ENCODE results near the gene PRSS38. TPM values are rescaled to one million over a fixed set of nuclear protein-coding genes. Genes with fewer than 3 reads are reported as not detected.

Gene PRSS38
- total RNA-seq, 1 experiment from 2014 or later = not detected

GRCh38 chr1:227886993-227887696, 71.7 kb downstream of the PRSS38 start:
- no peak for TF ChIP-seq CTCF (IDR thresholded peaks at IDR 0.05; ENCODE audit: unreplicated experiment)
- peaks cover 7% of the 10 kb centered on the region for H3K4me1 Mint-ChIP-seq (ENCODE audit: insufficient read depth, unreplicated experiment)
- intact Hi-C loops (cut with micrococcal nuclease) = loop anchor here (5.0 kb wide), 1 partner anchor 80 kb away; no protein-coding TSS in a partner anchor
- ChIA-PET CTCF (interaction anchor here (2.0 kb wide), 1 partner anchor 81 kb away, joined by 9 read pairs; no protein-coding TSS in a partner anchor), POLR2A (interaction anchor here (0.7 to 1.9 kb wide), 2 partner anchors 12 to 99 kb away, joined by 3 to 5 read pairs; no protein-coding TSS in a partner anchor)
- H3K4me3 Mint-ChIP-seq (ENCODE audit: unreplicated experiment) = no peak overlapping the region
- H3K36me3 Mint-ChIP-seq (ENCODE audit: insufficient read depth, unreplicated experiment) = no peaks in the 10 kb centered on the region
- no TSS peak for BruUV-seq (replicated peaks)
- no peaks in the 10 kb centered on the region for H3K27me3 Mint-ChIP-seq (ENCODE audit: insufficient read depth, unreplicated experiment)
- DNase-seq (ENCODE audit: unreplicated experiment) = no peak
- no peaks in the 10 kb centered on the region for H3K9me3 Mint-ChIP-seq (ENCODE audit: unreplicated experiment)
- no peak overlapping the region for H3K27ac Mint-ChIP-seq (ENCODE audit: low read depth, unreplicated experiment)

- intact Hi-C loops (cut with micrococcal nuclease) = loop anchor here (5.0 kb wide), 1 partner anchor 81 kb away; no protein-coding TSS in a partner anchor
- H3K27ac Mint-ChIP-seq (ENCODE audit: low read depth, unreplicated experiment) = no peak overlapping the region
- H3K27me3 Mint-ChIP-seq (ENCODE audit: insufficient read depth, unreplicated experiment) = no peaks in the 10 kb centered on the region
- H3K36me3 Mint-ChIP-seq (ENCODE audit: insufficient read depth, unreplicated experiment) = no peaks in the 10 kb centered on the region
- H3K4me3 Mint-ChIP-seq (ENCODE audit: unreplicated experiment) = no peak overlapping the region
- TF ChIP-seq CTCF (IDR thresholded peaks at IDR 0.05; ENCODE audit: unreplicated experiment) = no peak
- no TSS peak for BruUV-seq (replicated peaks)
- no peaks in the 10 kb centered on the region for H3K9me3 Mint-ChIP-seq (ENCODE audit: unreplicated experiment)
- ChIA-PET POLR2A (no interaction called here), CTCF (no interaction called here)
- no peak for DNase-seq (ENCODE audit: unreplicated experiment)
- peaks cover 13% of the 10 kb centered on the region for H3K4me1 Mint-ChIP-seq (ENCODE audit: insufficient read depth, unreplicated experiment)
Measured at GRCh38 chr1:227887697-227888403, 72.4 kb downstream of the PRSS38 start.

GRCh38 chr1:227888404-227889046, 73.0 kb downstream of the PRSS38 start:
- Mint-ChIP-seq H3K4me3 (ENCODE audit: unreplicated experiment) (no peak overlapping the region), H3K27me3 (ENCODE audit: insufficient read depth, unreplicated experiment) (no peaks in the 10 kb centered on the region), H3K36me3 (ENCODE audit: insufficient read depth, unreplicated experiment) (no peaks in the 10 kb centered on the region), H3K4me1 (ENCODE audit: insufficient read depth, unreplicated experiment) (peaks cover 14% of the 10 kb centered on the region), H3K27ac (ENCODE audit: low read depth, unreplicated experiment) (no peak overlapping the region), H3K9me3 (ENCODE audit: unreplicated experiment) (no peaks in the 10 kb centered on the region)
- CTCF ChIA-PET = no interaction called here
- no TSS peak for BruUV-seq (replicated peaks)
- POLR2A ChIA-PET = no interaction called here
- no peak for DNase-seq (ENCODE audit: unreplicated experiment)
- TF ChIP-seq CTCF (IDR thresholded peaks at IDR 0.05; ENCODE audit: unreplicated experiment) = no peak
- intact Hi-C loops (cut with micrococcal nuclease) = loop anchor here (5.0 kb wide), 1 partner anchor 81 kb away; no protein-coding TSS in a partner anchor
